Effector CD4-positive, alpha-beta T cell (primary cell): Measurements from ENCODE around the gene RIPOR3.
"Not testable (repeated sequence)": the region's sequence is repeated elsewhere in the genome, so short reads cannot be mapped to it uniquely, and the experiment has no call there.

Source experiments
- DNase-seq: peaks from one replicate; pipeline ENCODE4 v3.0.0-alpha.2; 2020

The RIPOR3 gene

DNA sequence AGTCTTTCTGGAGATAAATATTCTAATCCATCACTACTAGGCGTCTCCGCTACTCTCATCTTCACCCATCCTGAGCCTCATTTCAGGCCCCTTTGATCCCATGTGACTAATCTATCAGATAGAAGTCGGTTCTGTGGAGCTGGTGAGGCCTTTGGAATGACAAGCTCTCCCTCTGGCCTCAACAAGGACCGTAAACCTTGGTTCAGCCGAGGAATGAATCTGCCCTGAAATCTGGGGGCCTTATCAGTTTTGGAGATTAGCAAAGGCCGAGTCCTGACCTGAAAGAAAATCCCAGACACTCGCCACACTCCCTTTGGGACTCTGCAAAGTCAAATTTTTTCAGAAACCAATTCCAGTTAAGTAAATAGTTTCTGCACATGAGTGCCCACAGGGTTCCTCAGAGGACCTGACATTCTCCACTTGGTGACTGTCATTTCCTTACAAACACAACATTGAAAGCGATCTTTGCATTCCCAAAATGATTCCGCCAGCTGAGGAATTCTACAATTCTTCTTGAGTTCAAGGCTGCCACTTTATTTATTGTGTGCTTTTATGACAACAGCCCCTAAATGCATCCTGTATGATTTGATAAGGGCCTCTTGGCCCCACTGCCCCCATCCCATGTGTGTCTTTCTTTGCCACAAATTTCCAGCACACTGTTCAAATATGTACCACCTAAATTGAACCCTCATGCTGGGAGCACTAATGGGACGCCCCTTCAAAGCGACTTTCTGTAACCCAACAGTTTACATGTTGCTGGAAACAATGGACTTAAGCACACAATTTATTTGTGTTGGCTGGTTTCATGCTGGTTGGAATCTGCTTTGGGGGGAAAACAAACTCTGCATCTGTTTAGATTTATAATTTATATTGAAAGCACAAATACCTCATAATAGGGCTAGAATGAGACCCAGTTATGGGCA, 10.0 kb upstream of the RIPOR3 start:
- no peak for DNase-seq

DNA sequence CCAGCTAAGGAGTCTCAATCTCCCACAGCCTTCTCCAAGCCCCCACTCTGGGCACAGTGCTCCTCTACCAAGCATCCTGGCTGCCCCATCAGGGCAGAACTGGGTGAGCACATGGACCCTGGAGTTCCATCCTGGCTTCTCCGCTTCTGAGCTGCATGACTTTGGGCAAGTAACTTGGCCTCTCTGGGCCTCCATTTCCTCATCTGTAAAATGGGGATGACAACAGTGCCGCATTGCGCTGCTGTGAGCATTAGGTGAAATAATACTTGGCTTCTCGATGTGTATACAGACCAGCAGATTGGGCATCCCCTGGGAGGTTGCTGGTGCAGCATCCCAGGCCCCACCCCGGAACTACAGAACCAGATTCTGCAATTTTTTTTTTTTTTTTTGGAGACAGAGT, 8.3 kb upstream of the RIPOR3 start:
- DNase-seq = no peak

DNA sequence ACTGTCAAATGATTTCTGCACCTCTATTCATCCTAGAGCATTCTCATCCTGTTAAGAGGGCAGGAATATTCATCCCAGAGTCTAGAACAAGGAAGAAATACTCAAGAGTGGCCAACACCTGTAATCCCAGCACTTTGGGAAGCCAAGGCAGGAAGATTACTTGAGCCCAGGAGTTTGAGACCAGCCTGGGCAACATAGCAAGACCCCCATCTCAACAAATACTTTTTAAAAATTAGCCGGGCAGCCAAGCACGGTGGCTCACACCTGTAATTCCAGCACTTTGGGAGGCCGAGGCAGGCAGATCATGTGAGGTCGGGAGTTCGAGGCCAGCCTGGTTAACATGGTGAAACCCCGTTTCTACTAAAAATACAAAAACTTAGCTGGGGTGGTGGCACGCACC, 6.9 kb upstream of the RIPOR3 start:
- not testable (repeated sequence) for DNase-seq

DNA sequence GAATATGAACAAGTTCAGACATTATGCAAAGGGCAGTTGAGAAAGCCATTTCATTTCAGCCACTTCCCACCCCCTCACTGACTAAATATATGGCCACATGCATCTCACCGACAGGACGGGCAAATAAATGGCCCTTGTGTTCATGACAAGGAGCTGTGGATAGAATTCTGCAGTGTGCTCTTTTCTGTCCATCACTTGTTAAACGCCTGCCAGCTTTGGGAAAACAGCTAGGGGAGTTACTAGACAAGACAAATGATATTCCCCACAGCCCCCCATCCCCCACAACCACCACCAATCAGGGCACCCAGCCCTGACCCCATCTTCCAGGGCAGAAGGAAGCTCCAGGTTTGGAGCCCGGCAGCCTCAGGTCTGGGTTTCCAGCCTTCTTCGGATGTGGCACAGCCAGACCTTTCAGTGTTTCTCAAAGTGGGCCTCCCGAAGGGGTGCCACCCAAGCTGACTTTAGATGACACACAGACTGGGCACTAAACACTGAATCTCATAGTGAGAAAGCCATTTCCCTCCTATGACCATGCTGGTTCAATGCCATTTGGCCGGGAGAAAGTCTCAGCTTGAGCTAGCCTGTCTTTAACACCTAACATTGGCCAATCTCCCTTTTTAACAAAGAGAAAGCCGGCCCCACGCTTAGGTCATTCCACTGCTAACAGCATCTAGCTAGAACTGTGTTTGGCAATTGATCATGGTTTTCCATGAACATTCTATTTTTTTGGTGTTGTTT, 4.0 kb upstream of the RIPOR3 start:
- no peak for DNase-seq

DNA sequence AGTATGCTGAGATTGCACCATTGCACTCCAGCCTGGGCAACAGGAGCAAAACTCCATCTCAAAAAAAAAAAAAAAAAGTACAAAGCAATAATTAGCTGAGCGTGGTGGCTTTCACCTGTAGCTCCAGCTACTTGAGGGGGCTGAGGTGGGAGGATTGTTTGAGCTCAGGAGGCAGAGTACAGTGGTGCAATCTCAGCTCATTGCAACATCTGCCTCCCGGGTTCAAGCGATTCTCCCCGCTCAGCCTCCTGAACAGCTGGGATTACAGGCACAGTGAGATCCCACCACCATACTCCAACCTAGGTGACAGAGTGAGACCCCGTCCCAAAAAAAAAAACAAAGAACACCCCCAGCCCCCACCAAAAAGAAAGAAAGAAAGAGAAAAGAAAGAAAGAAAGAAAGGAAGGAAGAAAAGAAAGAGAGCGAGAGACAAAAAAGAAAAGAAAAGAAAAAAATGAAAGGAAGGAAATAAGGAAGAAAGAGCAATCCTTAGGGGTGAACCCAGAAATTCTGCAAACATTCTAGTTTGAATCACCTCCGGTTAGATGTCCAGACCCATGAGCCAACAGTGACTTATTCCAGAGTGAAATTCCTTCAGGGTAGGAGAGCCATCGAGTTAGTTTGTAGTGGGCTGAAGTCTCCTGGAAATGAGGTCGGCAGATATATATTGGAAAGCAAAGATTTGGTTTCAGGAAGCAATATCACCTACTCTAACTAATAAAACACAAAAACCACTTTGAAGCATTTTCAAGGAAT, 3.2 kb upstream of the RIPOR3 start:
- no peak for DNase-seq

DNA sequence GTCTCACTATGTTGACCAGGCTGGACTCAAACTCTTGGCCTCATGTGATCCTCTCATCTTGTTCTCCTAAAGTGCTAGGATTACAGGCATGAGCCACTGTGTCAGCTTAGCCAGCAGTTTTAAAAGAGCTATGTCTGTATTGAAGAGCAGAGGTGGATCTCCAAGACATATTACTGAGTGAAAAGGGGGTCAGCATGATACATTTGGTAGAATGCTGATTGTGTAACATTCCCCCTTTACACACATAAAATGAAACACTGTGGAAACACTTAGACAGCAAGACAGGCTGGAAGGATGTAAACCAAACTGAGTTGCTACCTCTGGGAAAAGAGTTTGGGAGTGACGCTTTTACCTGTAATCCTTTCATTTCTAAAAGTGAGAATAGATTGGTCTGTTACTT, 1.7 kb upstream of the RIPOR3 start:
- DNase-seq = no peak

DNA sequence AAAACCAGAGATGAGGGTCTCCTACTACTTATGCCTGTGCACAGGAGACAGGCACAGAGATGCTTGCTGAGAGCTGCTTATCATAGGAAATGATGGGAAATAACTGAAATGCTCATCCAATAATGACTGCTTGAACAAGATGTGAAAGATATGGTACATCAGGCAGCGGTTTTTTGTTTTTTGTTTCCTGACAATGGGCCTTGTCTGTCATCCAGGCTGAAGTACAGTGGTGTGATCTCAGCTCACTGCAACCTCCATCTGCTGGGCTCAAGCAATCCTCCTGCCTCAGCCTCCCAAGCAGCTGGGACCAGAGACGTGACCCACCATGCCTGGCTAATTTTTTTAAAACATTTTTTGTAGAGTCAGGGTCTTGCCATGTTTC, 1.2 kb upstream of the RIPOR3 start:
- no peak for DNase-seq

DNA sequence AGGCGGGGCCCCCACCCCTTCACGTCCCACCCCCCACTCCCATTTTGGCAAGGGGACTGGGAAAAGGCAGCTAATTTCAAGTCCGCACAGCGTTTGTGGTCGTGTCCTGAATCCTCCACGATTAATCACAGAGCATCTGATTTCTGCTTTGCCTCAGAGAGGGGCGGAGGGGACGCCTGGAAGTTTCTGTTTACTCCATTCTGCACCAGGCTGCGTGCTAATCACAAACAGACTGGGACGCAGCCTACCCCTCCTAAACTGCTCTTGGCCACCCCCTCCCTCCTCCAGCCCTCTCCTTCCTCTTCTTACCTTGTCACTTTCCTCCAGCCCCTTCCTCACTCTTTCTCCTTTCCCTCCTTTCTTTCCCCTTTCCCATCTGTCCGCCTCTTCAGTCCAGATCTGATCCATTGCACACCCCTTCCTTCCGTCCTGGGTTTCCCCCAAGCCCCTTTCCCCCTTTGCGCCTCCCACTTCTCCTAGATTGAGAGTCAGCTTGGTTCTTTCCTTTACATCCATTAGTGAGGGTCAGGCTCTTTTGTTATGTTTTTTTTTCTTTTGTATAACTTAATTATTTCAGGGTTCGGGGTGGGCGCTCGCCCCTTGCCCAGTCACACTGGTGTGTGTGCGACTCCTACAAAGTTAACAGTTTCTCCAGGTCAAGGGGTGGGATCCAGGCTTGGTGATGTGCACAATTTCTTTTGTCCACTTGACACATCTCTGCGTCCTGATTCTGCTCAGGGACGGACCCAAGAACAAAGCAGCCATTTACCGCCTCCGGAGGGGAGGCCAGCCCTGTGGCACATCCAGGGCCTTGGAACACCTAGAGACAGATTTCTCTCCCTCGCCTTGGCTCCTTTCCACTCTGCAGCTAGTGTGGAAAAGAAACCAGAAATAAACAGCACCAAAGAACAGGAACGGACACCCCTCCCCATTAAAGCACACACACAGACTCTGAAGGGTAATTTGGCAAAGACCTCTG, 520 bp upstream of the RIPOR3 start:
- no peak for DNase-seq

DNA sequence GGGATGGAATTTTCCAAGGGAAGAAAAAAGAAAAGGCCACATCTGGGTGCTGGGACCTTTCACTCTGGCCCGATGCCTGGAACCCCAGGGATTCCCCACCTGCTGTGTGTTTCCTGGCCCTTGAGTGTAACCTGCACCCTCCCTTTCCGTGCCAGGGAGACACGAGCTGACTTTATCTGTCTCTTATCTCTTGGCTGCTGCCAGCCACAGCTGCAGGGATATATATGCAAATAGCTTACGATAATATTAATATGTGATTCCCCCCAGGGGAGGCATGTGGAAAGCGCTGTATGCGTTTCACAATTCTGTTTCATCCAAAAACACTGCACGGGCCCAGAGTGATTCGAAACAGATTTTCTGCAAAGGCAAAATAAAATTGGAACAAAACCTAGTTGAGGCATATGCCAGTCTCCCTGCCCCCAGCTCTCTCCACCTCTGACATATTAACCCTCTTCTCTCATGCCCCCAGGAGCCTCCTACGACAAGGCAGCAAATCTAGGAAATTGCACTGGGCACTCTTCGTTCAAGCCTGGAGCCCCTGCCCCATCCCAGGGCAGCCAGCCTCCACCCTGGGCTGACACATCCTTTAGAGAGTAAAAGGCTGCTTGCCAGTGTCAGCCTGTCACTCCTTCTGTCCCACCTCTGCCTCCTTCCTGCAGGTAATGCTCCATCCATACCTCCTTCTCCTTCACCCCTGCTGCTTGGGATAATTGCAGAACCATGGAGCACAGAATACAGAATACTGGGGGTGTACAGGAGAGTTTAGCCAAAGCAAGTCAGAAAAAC, 1.3 kb downstream of the RIPOR3 start:
- no peak for DNase-seq

DNA sequence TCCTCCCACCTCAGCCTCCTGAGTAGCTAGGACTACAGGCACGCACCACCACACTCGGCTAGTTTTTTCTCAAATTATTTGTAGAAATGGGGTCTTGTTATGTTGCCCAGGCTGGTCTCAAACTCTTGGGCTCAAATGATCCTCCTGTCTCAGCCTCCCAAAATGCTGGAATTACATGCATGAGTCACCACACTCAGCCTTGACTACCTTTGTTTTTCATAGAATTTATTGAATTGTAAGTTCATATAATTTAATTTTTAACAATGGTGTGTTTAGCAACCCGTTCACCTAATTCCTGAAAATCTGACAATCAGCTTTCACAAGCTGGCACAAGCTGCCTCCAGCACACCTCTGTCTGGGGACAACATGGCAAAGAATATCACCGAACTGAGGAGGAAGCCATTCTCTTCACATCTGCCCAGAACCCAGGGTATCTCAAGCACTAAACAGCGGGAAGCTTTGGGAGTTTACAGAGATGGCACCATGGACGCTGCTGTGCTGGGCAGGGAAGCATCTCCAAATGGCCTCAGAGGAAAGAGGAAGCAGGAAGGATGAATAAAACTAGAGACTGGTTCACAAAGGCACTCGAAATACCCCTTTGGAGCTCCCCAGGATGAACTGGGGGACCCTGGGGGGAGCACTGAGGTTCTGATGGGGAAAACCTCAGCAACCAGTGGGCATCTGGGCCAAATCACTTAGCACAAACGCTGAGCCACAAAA, 2.9 kb downstream of the RIPOR3 start:
- no peak for DNase-seq

DNA sequence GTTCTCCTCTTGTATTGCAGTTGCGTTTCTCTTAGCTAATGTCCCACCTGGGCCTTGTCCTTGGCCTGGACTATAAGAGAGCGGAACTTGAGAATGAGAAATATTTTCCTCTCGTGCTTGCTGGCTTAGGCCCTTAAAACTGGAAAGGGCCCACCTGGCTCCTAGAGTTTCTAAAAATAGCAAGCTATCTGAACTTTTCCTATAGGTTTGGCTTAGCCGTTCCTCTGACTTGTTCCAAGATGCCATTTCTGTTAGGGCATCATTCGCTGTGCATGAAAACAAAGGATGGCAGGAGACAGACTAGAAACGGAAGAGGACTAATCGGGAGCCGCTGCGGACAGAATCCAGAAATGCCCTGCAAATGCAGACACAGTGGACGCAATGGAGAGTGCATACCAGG, 4.5 kb downstream of the RIPOR3 start:
- no peak for DNase-seq

DNA sequence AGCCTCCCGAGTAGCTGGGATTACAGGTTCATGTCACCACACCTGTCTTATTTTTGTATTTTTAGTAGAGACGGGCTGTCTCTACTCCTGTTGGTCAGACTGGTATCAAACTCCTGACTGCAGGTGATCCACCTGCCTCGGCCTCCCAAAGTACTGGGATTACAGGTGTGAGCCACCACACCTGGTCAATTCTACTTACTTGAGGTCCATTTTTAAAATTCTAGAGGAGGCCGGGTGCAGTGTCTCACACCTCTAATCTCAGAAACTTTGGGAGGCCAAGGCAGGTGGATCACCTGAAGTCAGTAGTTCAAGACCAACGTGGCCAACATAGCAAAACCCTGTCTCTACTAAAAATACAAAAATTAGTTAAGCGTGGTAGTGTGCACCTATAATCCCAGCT, 7.8 kb downstream of the RIPOR3 start:
- no peak for DNase-seq

DNA sequence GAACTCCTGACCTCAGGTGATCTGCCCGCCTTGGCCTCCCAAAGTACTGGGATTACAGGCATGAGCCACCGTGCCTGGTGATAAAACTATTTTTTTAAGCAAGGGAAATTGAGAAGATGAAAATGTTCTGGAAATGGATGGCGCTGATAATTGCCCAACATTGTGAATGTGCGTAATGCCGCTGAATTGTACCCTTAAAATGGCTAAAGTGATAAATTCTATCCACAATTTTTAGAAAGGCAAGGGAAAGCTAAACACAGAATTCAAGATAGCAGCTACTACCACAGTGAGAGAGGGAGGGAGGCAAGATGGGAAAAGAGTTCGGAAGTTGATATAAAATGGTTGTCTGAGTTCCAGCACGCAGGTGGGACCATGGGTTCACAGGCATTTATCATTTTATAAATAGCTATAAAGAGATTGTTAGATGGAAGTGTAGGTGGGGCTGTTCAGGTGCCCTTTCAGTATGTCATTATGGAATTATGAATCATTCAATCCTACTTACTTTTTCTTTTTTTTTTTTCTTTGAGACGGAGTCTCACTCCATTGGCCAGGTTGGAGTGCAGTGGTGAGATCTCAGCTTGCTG, 8.3 kb downstream of the RIPOR3 start:
- DNase-seq = no peak

DNA sequence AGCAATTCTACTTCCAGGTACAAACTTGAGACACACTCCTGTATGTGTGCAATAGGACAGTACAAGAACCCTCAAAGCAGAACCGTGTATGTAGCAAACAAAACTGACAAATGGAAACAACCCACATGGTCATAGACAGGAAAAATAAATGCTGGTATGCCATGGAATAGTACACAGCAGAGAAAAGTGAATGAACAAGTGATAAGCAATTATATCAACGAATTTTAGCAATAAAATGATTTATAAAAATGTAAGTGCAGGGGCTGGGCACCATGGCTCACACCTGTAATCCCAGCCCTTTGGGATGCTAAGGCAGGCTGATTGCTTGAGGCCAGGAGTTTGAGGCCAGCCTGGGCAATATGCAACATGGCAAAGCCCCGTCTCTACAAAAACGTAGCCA, 9.3 kb downstream of the RIPOR3 start:
- DNase-seq = no peak

DNA sequence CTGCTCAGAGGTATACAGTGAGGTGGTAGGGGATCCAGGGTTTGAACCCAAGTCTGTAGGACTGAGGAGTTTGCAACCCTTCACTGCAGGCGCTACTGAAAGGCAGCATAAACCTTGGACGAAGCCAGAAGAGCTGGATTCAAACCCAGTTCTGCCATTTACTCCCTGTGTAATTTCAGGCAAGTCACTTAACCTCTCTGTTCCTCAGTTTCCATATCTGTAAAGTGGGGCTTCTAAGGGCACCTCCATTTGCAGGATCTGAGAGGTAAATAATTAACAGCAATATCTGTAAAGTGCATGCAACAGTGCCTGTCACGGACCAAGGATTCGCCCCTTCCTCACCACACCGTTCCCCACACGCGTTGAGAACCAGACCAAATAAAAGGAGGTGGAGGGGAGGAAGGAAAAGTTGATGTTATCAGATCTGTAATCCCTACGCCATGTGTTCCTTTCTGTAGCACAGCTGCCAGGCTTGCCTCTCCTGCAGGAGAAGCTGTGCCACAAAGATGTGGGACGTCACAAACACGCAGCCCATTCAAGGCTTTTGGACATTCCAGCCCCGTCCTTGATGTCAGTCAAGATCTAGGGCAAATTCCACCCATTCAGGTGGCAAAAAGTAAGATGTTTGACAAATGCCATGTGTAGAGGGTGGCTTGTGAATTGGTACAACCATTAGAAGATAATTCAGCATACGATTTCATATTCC, 9.8 kb downstream of the RIPOR3 start:
- DNase-seq = no peak

DNA sequence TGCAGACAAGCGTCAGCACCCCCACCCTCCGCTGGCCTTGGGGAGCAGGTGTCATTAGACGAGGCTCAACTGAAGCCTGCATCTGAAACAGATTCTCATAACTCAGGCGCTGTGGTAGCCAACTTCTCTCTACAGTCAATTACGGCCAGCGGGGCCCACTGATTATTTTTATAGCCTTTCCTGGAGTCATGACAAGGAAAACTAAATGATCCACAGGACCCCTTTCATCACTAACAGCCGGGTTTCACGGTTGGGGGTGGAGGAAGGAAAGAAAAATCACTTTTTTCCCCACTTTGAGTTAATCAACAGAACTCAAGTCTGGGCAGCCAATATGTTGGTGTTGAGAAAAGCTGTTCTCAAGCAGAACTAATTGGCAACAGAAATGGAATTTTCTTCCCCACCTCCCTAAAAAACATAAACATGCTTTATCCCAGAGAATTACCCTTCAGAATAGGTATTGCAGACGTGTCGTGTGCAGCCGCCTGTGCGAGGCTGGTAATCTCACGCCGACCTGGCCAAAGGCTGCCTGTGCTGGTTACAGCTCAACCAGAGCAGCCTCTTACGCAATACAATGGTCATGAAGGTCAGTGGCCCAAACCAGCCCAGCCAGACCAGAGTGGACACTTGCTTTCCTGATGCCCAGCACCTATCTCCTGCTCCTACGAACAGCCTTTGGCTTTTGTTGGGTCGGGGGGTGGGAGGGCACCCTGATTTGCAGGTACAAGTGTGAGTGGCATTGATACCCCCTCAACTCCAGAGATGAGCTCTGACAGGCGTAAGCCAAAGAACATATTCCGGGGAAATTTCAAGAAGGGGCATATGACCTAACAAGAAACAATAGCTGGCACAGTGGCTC, 11.0 kb downstream of the RIPOR3 start:
- DNase-seq = no peak

DNA sequence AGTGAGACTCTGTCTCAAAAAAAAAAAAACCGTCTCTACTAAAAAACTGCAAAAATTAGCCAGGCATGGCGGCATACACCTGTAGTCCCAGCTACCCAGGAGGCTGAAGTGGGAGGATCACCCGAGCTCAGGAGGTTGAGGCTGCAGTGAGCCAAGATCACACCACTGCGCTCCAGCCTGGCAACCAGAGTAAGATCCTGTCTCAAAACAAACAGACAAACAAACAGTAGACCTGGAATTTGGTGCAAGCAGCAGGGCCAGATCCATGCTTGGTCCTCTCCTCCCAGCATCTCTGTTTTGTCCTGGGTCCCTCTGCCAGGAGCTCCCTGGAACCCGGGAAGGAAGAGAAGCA, 11.6 kb downstream of the RIPOR3 start:
- DNase-seq = no peak

DNA sequence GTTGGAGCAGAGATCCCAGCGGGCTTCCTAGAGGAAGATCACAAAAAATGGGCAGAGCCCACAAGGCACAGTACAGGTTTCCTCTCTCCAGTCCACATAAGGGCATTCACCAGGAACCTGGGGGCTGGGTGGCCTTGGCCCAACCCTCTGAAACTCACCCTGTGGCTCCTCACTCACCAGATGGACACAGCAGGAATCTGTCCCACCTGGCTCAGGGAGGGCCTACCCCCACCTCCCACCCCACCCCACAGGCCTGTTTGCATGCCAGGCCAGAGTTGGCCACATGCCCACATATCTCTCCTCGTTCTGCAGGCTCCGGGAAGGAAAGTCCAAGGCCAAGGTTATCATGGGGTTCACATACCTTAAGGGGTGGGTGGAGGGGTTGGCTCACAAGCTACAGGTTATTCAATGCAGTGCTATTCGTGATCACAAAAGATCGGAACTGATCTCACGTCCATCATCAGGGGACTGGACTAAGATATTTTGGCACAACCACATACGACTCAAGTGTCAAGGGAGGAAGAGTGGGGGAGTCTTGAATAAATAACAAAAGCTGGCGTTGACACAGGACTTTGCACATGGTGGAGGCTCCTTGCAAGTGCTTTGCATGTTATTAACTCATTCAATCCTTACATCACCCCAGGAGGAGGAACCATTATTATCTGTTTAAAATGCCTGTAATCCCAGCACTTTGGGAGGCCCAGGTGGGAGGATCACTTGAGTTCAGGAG, 13.0 kb downstream of the RIPOR3 start:
- no peak for DNase-seq
